ENCODE data around the gene KIF5B.
"Not testable (repeated sequence)": the region's sequence is repeated elsewhere in the genome, so short reads cannot be mapped to it uniquely, and the experiment has no call there.

The KIF5B gene

DNA sequence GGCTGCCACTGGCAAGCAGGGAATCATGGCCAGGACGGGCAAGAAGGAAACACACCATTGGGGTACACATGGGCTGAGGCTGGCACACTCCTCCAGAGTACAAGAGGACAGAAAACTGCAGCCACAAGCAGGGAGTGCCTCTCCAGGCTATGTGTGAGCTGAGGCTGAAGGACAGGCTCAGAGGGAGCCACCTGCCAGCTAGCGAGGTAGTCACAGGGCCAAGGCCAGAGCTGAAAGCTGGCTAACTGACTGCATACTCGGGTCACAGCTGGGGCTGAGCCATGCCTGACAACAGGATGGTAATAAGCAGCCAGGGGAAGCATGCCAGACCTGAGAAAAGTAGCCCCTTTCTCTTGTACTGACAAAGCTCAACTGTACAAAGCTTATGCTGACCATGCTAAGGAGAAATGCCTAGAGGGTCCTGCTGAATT, 52.0 kb downstream of the KIF5B start:
- DNase-seq: no peak

GRCh38 chr10:32002531-32002930, 53.7 kb downstream of the KIF5B start:
- DNase-seq: no peak

DNA sequence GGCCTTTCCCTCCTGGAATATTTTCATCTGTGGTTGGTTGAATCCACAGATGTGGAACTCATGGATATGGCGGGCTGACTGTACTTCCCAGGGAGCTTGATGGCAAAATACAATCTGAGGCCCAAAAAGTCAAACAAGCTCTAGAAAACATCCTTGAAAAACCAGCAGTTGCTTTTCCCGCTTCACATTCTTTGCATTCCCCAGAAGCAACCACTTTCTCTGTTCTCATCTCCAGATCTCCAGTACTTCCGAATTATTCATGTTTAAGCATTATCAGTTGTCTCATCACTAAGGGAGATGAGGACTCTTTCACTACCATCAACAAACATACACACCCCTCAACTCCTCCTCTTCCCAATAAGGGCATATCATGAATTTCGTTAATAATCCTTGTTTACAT, 55.3 kb downstream of the KIF5B start:
- DNase-seq: no peak

DNA sequence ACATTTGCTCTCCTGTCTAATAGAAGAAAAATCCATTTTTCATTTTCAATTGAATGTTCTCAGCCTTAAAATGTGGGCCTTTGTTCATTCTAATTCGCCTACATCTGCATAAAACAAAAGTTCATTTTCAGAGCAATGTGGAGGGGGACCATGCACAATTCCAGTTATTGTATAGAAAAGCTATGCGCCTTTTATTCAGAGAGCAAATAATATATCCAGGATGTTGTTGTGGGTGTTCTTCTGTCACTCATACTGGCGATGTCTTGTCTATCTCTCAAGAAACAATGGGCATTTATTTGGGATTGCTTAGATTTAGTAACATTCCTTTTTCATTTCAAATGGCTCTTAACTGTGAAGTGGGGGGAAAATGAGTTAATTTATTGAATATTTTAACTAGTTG, 56.4 kb downstream of the KIF5B start:
- no peak for DNase-seq

DNA sequence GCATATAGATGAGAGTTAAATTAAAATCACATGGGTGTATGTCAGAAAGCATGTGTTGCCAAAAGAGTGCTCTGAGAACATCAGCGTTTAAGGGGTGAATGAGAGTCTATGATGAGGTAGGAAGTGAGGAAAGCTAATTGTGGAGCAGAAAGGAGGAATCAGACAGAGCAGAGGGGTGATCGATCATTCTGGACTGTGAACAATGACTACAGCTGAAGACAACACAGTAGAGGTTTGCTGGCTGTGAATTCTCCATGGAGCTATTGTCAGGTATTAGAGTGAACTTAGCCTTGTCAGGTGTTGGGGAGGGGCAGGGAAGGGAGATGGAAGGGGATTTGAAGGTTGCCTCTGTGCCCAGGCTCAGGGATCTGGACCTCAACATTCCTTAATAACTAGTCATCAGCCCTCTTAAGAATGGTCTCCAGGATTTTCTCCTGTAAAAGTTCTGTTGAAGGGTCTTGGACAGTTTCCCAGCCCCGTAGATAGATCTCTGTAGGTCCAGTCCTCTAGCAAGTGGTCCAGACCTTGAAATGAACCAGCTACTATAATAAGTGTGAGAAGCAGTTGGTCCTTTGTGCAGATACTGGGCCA, 57.1 kb downstream of the KIF5B start:
- no peak for DNase-seq

- no peak for DNase-seq
These were observed 61.3 kb downstream of the KIF5B start for GRCh38 chr10:31994926-31995325.

DNA sequence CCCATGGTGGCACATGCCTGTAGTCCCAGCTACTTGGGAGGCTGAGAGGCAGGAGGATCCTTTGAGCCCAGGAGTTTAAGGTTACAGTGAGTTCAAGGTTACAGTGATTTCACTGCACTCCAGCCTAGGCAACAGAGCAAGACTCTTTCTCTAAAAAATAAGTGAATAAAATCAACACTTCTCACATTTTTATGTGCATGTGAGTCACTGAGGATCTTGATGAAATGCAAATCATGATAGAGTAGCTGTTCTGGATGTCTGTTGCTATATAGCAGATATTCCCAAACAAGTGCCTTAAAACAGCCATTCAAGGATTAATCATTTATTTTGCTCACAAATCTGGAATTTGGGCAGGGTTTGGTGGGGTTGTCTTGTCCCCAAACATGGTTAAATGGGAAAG, 65.3 kb downstream of the KIF5B start:
- DNase-seq: no peak

DNA sequence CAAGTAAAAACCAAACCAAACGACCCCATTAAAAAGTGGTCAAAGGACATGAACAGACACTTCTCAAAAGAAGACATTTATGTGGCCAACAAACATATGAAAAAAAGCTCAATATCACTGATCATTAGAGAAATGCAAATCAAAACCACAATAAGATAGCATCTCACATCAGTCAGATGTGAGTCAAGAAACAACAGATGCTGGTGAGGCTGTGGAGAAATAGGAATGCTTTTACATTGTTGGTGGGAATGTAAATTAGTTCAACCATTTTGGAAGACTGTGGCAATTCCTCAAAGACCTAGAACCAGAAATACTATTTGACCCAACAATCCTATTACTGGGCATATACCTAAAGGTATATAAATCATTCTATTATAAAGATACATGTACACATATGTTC, 68.4 kb downstream of the KIF5B start:
- not testable (repeated sequence) for DNase-seq

GRCh38 chr10:31982111-31982510, 74.1 kb downstream of the KIF5B start:
- no peak for DNase-seq

GRCh38 chr10:31980471-31980870, 75.8 kb downstream of the KIF5B start:
- DNase-seq: no peak

- DNase-seq: not testable (repeated sequence)
These were observed 77.2 kb downstream of the KIF5B start for GRCh38 chr10:31979071-31979470.

GRCh38 chr10:31978156-31978483, 78.1 kb downstream of the KIF5B start:
- DNase-seq: no peak

- DNase-seq: no peak
These were observed 78.6 kb downstream of the KIF5B start for GRCh38 chr10:31977440-31978155.

DNA sequence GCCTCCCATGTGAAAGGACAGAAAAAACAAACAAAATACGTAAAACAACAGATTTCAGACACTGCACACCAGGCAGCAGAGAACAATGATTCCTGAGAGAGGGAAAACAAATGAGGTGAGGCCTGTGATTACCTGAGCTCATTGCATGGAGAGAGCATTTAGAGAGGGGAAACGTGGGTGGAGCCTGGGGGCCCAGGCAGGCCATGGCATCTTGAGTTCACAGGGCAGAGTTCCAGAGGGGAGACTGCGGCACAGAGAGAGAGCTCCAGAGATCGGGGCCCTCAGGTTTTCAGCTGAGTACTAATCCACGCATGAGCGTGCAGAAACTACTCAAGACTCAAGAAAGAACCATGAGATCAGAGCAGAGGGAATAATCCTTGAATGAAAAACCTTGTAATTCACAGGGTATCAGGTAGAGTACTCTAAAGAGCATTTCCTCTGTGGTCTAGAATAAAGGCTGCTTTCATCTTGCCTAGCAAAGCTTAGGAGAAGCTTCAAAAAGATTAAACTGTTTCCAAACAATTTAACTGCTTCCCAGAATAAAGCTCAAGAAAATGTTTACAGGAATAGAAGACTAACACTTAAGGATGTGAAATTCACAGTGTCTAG, 81.0 kb downstream of the KIF5B start:
- no peak for DNase-seq

- DNase-seq: no peak
These were observed 81.6 kb downstream of the KIF5B start for GRCh38 chr10:31974434-31975124.

DNA sequence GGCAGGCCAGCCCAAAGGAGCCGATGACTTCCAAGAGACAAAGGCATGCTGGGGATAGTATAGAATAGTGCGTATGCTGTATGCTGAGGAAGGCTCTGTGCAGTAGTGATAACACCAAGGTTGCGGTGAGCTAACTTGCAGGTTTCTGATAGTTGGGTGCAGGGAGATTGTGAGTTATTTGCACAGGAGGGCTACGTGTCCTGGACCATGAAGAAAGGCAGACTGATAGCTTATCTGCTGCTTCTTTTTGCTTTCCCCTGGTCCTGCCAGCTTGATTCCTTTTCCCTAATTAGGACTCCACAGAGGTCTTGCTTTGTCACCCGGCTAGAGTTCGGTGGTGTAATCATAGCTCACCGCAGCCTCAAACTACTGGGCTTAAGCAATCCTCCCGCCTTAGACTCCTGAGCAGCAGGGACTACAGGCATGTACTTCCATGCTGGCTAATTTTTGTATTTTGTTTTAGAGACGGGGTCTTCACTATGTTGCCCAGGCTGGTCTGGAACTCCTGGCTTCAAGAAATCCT, 83.6 kb downstream of the KIF5B start:
- no peak for DNase-seq

DNA sequence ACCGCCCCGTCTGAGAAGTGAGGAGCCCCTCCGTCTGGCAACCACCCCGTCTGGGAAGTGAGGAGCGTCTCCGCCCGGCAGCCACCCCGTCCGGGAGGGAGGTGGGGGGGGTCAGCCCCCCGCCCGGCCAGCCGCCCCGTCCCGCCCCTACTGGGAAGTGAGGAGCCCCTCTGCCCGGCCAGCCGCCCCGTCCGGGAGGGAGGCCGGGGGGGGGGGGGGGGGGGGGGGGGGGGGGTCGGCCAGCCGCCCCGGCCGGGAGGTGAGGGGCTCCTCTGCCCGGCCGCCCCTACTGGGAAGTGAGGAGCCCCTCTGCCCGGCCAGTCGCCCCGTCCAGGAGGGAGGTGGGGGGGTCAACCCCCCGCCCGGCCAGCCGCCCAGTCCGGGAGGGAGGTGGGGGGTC, 86.4 kb downstream of the KIF5B start:
- not testable (repeated sequence) for DNase-seq

DNA sequence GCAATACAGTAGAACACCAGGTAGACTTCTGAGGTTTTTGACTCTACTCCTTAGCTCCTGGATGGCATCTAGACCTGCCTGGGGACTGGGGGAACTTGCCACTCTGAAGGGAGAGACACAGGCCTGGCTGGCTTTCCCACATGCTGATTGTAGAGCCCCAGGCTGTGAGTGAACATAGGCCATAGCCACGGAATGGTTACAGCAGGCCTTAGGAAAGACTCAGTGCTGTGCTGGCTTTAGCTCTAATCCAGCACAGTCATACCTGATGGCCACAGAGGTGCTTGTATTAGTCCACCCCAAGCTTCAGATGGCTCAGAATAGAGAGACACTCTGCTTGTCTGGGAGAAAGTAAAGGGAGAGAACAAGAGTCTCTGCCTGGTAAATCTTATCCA, 92.6 kb downstream of the KIF5B start:
- DNase-seq: no peak

DNA sequence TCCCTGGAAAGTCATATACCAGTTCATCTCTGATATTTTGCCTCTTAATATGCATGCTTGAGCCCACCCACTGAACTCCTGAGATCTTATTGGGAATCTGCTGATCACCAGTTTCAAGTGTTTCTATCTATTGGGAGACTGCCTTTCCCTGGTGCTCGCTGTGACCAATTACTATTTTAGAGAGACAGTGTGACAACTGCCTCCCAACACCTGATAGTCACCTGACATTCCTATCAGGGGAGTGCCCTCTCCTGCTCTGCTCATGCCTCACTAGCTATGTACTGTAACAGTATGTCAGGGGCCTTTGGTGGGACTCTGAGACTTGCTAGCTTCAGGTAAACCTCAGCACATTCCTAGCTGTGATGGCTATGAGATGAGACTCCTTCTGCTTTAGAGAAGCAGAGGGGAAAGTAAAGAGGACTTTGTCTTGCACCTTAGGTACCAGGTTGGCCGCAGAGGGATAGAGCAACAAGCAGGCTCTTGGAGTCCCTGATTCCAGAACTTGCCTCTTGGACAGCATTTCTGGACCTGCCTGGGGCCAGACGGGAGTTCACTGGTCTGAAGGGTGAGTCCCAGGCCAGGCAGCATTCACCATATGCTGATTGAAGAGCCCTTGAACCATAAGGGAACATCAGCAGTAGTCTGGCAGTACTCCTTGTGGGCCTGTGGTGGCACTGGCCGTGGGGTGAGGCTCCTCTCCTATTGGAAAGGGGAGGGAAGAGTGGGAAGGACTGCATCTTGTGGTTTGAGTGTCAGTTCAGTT, 93.2 kb downstream of the KIF5B start:
- DNase-seq: no peak

GRCh38 chr10:31961277-31962074, 94.7 kb downstream of the KIF5B start:
- DNase-seq: peak; percentile 36

GRCh38 chr10:31959461-31960173, 96.6 kb downstream of the KIF5B start:
- no peak for DNase-seq
